Measurements from ENCODE around the gene TBC1D5.

DNA sequence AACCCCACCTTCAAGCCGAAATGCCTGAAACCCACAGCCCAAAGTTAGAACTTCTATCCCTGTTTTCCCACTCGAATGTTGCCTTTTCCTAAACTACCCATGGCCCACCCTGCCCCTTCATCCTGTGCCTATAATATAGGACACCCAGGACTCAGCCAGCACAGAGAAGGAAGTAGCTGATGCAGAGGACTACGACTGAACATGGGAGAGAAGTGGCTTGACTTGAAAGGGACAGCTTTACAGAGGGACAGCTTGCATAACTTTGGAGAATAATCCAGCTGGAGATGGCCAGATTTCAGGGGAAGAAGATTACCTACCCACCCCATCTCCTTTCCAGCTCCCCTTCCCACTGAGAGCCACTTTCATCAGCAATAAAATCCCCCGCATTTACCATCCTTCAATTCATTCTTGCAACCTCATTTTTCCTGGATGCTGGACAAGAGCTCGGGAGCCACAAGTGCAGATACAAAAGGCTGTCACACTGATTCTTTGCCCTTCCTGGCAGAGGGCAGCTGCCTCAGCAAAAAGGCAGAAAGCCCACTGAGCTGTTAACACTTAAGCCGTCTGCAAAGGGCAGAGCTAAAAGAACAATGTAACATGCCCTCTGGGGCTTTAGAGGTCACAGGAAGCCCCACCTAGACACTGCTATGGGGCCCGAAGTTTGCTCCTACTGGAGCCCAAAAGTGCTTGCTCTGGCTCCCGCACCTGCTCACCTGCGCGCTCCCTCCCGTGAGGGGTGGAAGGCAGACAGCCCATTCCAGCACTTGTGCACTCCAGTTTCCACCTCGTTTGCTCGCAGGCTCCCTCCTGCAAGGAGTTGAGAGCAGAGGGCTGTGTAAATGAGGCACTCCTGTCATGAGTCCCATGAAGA lies 224.0 kb downstream of the TBC1D5 start:
- TF ChIP-seq GATA2 (IDR thresholded peaks at IDR 0.05; ENCODE audit: low read depth, low read length), result no peak
- TF ChIP-seq GATA3 (IDR thresholded peaks at IDR 0.05; ENCODE audit: low read depth, low read length), result no peak
